ENCODE measurements around the gene ADGRE2. TPM values are rescaled to one million over a fixed set of nuclear protein-coding genes. Genes with fewer than 3 reads are reported as not detected.

The ADGRE2 gene
- total and polyA plus RNA-seq, 2 experiments from 2014 or later: 2.4 TPM

DNA sequence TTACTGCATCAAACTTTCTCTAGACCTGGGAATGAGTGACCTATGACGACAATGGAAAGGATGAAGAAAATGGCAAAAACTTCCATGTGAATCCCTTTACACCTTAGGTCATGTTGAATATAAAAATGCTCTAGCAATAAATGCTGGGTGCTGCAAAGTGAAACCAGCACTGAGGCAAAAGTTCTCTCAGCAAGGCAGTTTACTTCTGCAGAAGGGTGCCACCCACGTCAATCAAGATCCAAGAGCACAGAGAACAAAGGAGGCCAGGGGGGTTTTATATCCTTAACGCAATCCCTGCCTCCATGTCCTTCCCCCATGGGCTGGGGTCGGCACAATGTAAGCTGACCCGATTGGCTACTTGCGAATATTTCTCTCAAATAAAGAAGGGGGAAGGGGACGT is 49.8 kb downstream of the ADGRE2 start:
- H3K36me3 Mint-ChIP-seq (ENCODE audit: low read depth): peaks cover 39% of the 10 kb centered on the region
- Histone ChIP-seq H3K9me2 (ENCODE audit: insufficient read depth) (no peaks in the 10 kb centered on the region), H3K27me3 (ENCODE audit: insufficient read depth) (no peaks in the 10 kb centered on the region), H3K36me3 (ENCODE audit: insufficient read depth) (no peaks in the 10 kb centered on the region), H3K79me2 (replicated peaks; ENCODE audit: insufficient read depth) (no peaks in the 10 kb centered on the region), H3K4me3 (no peak overlapping the region), H3K4me2 (no peak overlapping the region), H2AFZ (no peak overlapping the region), H3K4me1 (ENCODE audit: insufficient read depth) (no peaks in the 10 kb centered on the region), H3K27ac (ENCODE audit: low read depth) (no peak overlapping the region), H3F3A (replicated peaks; ENCODE audit: low read depth) (no peaks in the 10 kb centered on the region), H4K20me1 (replicated peaks; ENCODE audit: insufficient read depth) (no peaks in the 10 kb centered on the region)
- no peaks in the 10 kb centered on the region for H3K4me1 Mint-ChIP-seq
- no peak overlapping the region for H3K27ac Mint-ChIP-seq
- TF ChIP-seq POLR2AphosphoS5 (IDR thresholded peaks at IDR 0.05; ENCODE audit: low read depth) (no peak), STAT1 (IDR thresholded peaks at IDR 0.05; ENCODE audit: unreplicated experiment) (no peak), NANOG (IDR thresholded peaks at IDR 0.05; ENCODE audit: borderline replicate concordance) (no peak), JUNB (IDR thresholded peaks at IDR 0.05; ENCODE audit: unreplicated experiment) (no peak), ZNF331 (CRISPR knock-in tag; IDR thresholded peaks at IDR 0.05; ENCODE audit: low read depth) (no peak), REST (IDR thresholded peaks at IDR 0.05; ENCODE audit: unreplicated experiment) (no peak), ETS1 (IDR thresholded peaks at IDR 0.05) (no peak), CREB1 (CRISPR knock-in tag; IDR thresholded peaks at IDR 0.05; ENCODE audit: low read depth) (no peak), CTCF (conservative IDR thresholded peaks at IDR 0.05; ENCODE audit: low read depth in 2 of 2) (no peak), ZNF114 (CRISPR knock-in tag; IDR thresholded peaks at IDR 0.05) (no peak), EZH2phosphoT487 (IDR thresholded peaks at IDR 0.05; ENCODE audit: unreplicated experiment) (no peak), EZH2 (IDR thresholded peaks at IDR 0.05; ENCODE audit: low read depth, unreplicated experiment) (no peak)
- TF ChIP-seq, protein P1, sequence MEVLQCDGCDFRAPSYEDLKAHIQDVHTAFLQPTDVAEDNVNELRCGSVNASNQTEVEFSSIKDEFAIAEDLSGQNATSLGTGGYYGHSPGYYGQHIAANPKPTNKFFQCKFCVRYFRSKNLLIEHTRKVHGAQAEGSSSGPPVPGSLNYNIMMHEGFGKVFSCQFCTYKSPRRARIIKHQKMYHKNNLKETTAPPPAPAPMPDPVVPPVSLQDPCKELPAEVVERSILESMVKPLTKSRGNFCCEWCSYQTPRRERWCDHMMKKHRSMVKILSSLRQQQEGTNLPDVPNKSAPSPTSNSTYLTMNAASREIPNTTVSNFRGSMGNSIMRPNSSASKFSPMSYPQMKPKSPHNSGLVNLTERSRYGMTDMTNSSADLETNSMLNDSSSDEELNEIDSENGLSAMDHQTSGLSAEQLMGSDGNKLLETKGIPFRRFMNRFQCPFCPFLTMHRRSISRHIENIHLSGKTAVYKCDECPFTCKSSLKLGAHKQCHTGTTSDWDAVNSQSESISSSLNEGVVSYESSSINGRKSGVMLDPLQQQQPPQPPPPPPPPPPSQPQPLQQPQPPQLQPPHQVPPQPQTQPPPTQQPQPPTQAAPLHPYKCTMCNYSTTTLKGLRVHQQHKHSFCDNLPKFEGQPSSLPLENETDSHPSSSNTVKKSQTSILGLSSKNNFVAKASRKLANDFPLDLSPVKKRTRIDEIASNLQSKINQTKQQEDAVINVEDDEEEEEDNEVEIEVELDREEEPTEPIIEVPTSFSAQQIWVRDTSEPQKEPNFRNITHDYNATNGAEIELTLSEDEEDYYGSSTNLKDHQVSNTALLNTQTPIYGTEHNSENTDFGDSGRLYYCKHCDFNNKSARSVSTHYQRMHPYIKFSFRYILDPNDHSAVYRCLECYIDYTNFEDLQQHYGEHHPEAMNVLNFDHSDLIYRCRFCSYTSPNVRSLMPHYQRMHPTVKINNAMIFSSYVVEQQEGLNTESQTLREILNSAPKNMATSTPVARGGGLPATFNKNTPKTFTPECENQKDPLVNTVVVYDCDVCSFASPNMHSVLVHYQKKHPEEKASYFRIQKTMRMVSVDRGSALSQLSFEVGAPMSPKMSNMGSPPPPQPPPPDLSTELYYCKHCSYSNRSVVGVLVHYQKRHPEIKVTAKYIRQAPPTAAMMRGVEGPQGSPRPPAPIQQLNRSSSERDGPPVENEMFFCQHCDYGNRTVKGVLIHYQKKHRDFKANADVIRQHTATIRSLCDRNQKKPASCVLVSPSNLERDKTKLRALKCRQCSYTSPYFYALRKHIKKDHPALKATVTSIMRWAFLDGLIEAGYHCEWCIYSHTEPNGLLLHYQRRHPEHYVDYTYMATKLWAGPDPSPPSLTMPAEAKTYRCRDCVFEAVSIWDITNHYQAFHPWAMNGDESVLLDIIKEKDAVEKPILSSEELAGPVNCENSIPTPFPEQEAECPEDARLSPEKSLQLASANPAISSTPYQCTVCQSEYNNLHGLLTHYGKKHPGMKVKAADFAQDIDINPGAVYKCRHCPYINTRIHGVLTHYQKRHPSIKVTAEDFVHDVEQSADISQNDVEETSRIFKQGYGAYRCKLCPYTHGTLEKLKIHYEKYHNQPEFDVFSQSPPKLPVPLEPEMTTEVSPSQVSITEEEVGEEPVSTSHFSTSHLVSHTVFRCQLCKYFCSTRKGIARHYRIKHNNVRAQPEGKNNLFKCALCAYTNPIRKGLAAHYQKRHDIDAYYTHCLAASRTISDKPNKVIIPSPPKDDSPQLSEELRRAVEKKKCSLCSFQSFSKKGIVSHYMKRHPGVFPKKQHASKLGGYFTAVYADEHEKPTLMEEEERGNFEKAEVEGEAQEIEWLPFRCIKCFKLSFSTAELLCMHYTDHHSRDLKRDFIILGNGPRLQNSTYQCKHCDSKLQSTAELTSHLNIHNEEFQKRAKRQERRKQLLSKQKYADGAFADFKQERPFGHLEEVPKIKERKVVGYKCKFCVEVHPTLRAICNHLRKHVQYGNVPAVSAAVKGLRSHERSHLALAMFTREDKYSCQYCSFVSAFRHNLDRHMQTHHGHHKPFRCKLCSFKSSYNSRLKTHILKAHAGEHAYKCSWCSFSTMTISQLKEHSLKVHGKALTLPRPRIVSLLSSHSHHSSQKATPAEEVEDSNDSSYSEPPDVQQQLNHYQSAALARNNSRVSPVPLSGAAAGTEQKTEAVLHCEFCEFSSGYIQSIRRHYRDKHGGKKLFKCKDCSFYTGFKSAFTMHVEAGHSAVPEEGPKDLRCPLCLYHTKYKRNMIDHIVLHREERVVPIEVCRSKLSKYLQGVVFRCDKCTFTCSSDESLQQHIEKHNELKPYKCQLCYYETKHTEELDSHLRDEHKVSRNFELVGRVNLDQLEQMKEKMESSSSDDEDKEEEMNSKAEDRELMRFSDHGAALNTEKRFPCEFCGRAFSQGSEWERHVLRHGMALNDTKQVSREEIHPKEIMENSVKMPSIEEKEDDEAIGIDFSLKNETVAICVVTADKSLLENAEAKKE (CRISPR knock-in tag; IDR thresholded peaks at IDR 0.05): no peak
- H3K4me3 Mint-ChIP-seq: no peak overlapping the region
- H3K27me3 Mint-ChIP-seq (ENCODE audit: insufficient read depth, low read depth, poor library complexity): no peaks in the 10 kb centered on the region
- peaks cover 94% of the 10 kb centered on the region for H3K9me3 Mint-ChIP-seq
- ATAC-seq (no peak), DNase-seq (ENCODE audit: low spot score) (no peak)

All from GM23338 (cell line).